Measurements from ENCODE around the gene COL16A1.

DNA sequence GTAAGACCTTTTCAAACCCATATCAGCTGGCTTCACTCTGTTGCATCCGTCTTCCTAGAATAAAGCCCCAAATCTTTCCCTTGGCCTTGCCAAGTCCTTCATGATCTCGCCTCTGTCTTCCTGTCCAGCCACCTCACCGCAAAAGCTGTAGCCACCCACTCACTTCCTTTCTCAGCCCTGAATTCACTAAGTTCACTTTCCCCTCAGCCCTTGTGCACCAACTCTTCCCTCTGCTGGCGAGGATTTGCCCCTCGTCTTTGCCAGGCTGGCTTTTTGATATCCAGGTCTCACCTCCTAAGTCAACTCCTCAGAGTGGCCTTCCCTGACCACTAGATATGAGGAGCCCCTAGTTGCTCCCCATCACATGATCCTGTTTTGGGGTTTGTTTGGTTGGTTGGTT, 3.9 kb upstream of the COL16A1 start:
- TF ChIP-seq ZNF274 (IDR thresholded peaks at IDR 0.05; ENCODE audit: low read depth, low read length) (no peak), YY1 (IDR thresholded peaks at IDR 0.05; ENCODE audit: insufficient read depth, insufficient read length) (no peak)
